ENCODE results near the gene VAV3.

DNA sequence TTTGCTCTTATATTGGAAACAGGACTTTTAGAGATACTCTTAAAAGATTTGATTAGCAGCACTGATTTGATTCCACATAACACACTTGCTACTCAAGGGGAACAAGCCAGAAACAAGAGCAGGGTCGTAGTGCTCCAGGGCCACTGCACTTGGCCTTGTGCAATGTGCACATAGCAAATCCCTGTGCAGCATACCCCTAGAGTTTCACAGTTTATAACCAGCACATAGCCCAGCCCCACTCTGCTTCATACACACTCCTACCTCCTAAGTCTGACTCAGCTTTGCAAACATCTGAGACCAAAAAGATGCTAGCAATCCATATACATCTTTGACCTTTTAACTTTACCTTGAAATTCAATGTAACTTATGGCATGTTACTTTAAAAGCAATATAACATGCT, 157.6 kb downstream of the VAV3 start:
- TF ChIP-seq, protein P1, sequence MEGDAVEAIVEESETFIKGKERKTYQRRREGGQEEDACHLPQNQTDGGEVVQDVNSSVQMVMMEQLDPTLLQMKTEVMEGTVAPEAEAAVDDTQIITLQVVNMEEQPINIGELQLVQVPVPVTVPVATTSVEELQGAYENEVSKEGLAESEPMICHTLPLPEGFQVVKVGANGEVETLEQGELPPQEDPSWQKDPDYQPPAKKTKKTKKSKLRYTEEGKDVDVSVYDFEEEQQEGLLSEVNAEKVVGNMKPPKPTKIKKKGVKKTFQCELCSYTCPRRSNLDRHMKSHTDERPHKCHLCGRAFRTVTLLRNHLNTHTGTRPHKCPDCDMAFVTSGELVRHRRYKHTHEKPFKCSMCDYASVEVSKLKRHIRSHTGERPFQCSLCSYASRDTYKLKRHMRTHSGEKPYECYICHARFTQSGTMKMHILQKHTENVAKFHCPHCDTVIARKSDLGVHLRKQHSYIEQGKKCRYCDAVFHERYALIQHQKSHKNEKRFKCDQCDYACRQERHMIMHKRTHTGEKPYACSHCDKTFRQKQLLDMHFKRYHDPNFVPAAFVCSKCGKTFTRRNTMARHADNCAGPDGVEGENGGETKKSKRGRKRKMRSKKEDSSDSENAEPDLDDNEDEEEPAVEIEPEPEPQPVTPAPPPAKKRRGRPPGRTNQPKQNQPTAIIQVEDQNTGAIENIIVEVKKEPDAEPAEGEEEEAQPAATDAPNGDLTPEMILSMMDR (IDR thresholded peaks at IDR 0.05 in 8 of 11, conservative IDR thresholded peaks at IDR 0.05 in 3 of 11), result no peak
- TF ChIP-seq POLR2A (IDR thresholded peaks at IDR 0.05) (no peak), POLR2AphosphoS5 (IDR thresholded peaks at IDR 0.05) (no peak)

All from spleen (tissue), 7 donors.